AG10803 (cell line): ENCODE measurements around the gene APLP1.

Experiments used
- DNase-seq: peaks from one replicate; pipeline ENCODE4 v3.0.0; 2010; ENCODE audit warnings: low read depth
- H3K4me3 ChIP-seq: 2 replicates; pipeline ENCODE4 v1.5.1; 2011; ENCODE audit warnings: mild to moderate bottlenecking, low read length, control low read depth
- TF ChIP-seq, protein P1 (sequence below): conservative IDR thresholded peaks from 2 replicates; pipeline ENCODE4 v1.5.1; 2011; ENCODE audit warnings: mild to moderate bottlenecking, low read length, control low read depth, inconsistent platforms

The APLP1 gene

DNA sequence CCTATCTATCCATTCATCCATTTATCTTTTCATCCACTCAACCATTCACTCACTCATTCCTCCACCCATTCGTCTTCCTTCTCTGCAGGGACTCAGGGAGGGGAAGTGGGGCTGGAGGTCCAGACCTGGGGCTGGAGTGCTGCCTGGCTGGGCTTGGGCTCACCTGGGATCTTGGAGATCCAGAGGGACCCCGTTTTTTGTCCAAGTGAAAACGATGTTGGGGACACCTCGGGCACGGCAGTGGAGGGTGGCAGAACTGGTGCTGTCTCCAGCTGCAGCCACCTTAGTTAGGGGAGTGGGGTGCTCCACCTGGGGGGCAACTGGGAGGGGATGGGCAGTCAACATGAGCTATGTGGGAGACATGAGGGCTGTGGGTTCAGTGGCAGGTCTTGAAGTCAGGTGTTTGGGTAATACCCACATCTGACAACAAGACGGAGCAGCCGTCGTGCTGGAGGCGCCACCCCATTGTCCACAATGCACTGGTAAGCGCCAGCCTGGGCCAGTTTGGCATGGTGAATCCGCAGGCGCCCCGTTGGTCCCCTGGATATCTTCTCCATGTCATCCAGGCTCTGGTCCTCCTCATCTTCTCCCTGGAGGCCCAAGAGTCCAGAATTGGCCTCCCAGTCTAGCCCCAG, 26.3 kb upstream of the APLP1 start:
- H3K4me3 ChIP-seq, result no peak overlapping the region
- TF ChIP-seq, protein P1, sequence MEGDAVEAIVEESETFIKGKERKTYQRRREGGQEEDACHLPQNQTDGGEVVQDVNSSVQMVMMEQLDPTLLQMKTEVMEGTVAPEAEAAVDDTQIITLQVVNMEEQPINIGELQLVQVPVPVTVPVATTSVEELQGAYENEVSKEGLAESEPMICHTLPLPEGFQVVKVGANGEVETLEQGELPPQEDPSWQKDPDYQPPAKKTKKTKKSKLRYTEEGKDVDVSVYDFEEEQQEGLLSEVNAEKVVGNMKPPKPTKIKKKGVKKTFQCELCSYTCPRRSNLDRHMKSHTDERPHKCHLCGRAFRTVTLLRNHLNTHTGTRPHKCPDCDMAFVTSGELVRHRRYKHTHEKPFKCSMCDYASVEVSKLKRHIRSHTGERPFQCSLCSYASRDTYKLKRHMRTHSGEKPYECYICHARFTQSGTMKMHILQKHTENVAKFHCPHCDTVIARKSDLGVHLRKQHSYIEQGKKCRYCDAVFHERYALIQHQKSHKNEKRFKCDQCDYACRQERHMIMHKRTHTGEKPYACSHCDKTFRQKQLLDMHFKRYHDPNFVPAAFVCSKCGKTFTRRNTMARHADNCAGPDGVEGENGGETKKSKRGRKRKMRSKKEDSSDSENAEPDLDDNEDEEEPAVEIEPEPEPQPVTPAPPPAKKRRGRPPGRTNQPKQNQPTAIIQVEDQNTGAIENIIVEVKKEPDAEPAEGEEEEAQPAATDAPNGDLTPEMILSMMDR, result no peak
- no peak for DNase-seq

DNA sequence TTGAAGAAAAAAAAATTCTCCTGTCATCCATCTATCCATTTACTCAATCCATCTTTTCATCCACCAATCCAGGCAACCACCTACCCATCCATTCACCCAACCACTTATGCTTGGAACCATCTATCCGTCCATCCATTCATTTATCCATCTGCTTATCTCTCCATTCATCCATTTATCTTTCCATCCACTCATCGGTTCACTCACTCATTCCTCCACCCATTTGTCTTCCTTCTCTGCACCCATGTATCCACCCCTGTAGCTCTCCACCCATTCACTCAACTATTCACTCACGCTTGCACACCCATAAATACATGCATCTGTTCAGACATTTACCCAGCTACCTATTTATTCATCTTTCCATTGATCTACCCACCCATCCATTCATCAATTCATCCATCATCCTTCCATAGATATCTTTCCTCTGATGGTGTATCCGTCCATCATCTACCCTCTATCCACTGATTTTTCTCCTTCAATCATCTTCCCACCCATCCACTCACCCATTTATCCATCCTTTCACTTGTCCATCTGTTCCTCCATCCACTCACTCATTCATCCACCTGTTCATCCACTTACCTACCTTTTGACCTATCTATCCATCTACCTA, 25.6 kb upstream of the APLP1 start:
- no peak overlapping the region for H3K4me3 ChIP-seq
- TF ChIP-seq, protein P1, result no peak
- no peak for DNase-seq

DNA sequence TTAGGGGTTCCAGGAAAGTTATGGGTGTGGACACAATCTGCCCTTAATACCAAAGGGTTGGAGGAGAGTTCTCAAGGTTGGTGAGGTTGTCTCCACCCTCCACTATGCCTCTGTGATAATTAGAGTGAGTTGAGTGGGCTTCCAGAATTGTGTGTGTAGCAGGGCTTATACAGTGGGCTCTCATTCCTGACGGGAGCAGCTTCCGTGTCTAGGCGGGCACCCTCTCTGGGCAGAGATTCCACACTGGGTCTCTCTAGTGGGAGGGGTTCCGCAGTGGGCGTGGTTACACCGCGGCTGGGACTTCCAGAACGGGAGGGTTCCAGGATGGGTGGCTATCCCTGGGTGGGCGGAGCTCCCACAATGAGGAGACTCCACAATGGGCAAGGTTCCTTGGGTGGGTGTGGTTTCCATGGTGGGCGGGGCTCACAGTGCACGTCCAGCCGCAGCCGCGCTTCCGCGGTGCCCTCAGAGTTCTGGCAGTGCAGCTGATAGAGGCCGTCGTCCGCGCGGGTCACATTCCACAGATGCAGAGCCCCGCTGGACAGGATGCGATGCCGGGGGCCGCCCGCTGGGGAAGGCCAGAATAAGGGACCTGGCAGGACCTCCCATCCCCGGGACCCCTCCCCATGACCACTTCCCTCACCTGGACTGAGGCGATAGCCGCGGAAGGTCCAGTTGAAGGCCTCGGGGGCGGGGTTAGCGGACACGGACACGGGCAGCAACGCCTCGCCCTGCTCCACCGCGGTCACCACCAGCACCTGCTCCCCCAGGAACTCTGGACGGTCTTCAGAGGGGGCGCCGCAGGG, 24.5 kb upstream of the APLP1 start:
- TF ChIP-seq, protein P1, result no peak
- no peak overlapping the region for H3K4me3 ChIP-seq
- no peak for DNase-seq

DNA sequence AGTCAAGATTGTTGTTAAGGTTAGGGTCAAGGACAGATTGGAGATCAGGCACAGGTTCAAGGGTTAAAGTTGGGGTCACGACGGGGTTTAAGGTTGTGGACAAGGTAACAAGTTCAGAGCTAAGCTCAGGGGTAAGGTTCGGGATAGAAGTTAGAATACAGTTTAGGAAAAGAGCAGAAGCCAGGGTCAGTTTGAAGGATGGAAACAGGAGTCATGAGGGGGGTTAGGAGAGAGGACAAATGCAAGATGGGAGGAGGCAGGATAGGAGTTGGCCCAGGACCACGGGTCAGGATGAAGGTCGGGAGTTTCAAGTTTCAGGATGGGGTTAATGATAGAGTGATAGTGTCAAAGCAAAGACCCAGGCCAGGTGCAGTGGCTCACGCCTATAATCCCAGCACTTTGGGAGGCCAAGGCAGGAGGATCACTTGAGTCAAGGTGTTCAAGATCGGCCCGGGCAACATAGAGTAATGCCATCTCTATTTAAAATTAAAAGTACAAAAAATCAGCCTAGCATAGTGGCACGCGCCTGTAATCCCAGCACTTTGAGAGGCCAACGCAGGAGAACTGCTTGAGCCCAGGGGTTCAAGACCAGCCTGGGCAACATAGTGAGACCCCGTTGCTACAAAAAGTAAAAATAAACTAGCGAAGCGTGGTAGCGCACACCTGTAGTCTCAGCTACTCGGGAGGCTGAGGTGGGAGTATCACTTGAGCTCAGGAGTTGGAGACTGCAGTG, 23.7 kb upstream of the APLP1 start:
- no peak overlapping the region for H3K4me3 ChIP-seq
- DNase-seq, result no peak
- TF ChIP-seq, protein P1, result no peak

DNA sequence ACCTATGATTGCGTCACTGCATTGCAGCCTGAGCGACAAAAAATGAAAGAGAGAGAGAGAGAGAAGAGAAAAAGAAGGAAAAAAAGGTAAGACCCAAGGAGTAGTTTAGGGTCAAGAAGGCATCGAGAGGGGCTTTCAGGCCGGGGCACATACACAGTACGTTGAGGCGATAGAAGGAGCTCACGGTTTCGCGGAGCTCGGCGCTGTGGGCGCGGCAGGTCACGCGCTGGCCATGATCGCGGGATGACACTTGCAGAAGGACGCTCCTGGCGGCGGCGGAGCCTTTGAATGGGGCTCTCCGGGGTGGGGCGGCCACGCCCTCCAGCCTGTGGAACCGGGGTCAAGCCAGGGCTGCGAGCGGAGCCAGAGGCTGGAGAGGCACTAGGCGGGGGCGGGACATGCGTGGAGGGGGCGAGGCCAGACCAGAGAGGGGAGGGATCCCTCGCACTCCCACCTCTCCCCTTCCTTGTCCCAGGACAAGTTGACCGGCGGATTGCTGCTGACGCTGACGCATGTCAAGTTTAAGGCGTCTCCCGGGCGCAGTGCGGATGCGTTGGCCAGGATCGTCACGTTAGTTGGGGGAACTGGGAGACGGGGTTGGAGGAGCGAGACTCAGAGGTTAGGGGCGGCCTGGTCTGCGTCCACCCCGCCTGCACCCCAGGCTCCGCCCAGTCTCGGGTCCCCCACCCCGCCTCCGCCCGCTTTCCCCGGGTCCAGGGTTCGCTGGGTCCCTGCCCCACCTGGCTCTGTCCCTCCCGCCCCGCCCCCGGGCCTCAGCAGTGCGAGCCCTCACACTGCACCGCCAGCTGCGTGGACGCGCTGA, 22.9 kb upstream of the APLP1 start:
- no peak for DNase-seq
- no peak overlapping the region; the same call in 1 of the 2 replicates for H3K4me3 ChIP-seq

More for the DNA sequence above, 22.9 kb upstream of the APLP1 start:
- TF ChIP-seq, protein P1, result no peak
